ENCODE data around the gene CAMKK1. TPM values are rescaled to one million over a fixed set of nuclear protein-coding genes. Genes with fewer than 3 reads are reported as not detected.

The CAMKK1 gene
- total and polyA plus RNA-seq, 2 donors (not counting 3 experiments of a cell fraction or from before 2014, with no cell fraction given): 4.5 to 6.1 TPM

DNA sequence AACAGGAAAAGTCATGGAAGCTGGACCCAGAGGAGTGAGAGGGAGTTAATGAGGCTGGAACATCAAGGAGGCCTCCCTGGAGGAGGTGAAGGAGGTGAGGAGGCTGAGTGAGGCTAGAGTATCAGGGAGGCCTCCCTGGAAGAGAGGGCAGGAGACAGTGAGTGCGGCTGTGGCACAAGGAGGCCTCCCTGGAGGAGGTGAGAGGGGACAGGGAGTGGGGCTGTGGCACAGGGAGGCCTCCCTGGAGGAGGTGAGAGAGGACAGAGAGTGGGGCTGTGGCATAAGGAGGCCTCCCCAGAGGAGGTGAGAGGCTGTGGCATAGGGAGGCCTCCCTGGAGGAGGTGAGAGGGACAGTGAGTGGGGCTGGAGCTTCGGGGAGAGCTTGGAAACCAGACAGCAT is 5.5 kb downstream of the CAMKK1 start:
- H3K36me3 ChIP-seq (ENCODE audit: control insufficient read depth in 2 of 2, extremely low read depth in 1 of 2, insufficient read depth in 2 of 2, low read length in 2 of 2): no peaks in the 10 kb centered on the region
- DNase-seq (ENCODE audit: low read depth, low spot score): no peak
- H3K9me1 ChIP-seq (replicated peaks; ENCODE audit: control insufficient read depth, extremely low read depth, insufficient read depth, low read length): no peaks in the 10 kb centered on the region
- no peak overlapping the region for H3K4me3 ChIP-seq (replicated peaks in 1 of 3; ENCODE audit: insufficient read depth in 1 of 3, low read depth in 1 of 3, low read length in 3 of 3)
- H3K4me1 ChIP-seq (ENCODE audit: control insufficient read depth, extremely low read depth, insufficient read depth, low read length): peaks cover 58% of the 10 kb centered on the region
- H3K27ac ChIP-seq (ENCODE audit: insufficient read depth, low read depth, low read length): peak overlapping the region; percentile 72
- POLR2A ChIA-PET: no interaction called here
- dilution Hi-C loops (cut with MboI; ENCODE audit: extremely low pct_ligation_motif_present, low sequenced_read_pairs): no loop called here
- H2AFZ ChIP-seq (ENCODE audit: low read depth, low read length): no peak overlapping the region
- BruUV-seq (replicated peaks): no TSS peak
- peaks cover 21% of the 10 kb centered on the region for H3K79me2 ChIP-seq (ENCODE audit: control insufficient read depth, insufficient read depth, low read length)
- H3K27me3 ChIP-seq (ENCODE audit: control insufficient read depth in 2 of 2, insufficient read depth in 2 of 2, low read length in 2 of 2): no peaks in the 10 kb centered on the region
- TF ChIP-seq GATA2 (IDR thresholded peaks at IDR 0.05; ENCODE audit: insufficient read depth, insufficient read length, low read depth, low read length) (no peak), EZH2 (IDR thresholded peaks at IDR 0.05; ENCODE audit: borderline replicate concordance, low read depth, low read length, severe bottlenecking) (no peak), MYC (IDR thresholded peaks at IDR 0.05; ENCODE audit: low read depth, low read length) (no peak), POLR2AphosphoS5 (IDR thresholded peaks at IDR 0.05; ENCODE audit: insufficient read depth, low read depth, low read length) (no peak), POLR2A (IDR thresholded peaks at IDR 0.05; ENCODE audit: low read depth, low read length) (no peak), FOS (IDR thresholded peaks at IDR 0.05; ENCODE audit: borderline replicate concordance, insufficient read depth, low read length) (no peak), JUN (IDR thresholded peaks at IDR 0.05; ENCODE audit: borderline replicate concordance, insufficient read depth, insufficient read length, low read depth) (no peak)
- TF ChIP-seq, protein P1, sequence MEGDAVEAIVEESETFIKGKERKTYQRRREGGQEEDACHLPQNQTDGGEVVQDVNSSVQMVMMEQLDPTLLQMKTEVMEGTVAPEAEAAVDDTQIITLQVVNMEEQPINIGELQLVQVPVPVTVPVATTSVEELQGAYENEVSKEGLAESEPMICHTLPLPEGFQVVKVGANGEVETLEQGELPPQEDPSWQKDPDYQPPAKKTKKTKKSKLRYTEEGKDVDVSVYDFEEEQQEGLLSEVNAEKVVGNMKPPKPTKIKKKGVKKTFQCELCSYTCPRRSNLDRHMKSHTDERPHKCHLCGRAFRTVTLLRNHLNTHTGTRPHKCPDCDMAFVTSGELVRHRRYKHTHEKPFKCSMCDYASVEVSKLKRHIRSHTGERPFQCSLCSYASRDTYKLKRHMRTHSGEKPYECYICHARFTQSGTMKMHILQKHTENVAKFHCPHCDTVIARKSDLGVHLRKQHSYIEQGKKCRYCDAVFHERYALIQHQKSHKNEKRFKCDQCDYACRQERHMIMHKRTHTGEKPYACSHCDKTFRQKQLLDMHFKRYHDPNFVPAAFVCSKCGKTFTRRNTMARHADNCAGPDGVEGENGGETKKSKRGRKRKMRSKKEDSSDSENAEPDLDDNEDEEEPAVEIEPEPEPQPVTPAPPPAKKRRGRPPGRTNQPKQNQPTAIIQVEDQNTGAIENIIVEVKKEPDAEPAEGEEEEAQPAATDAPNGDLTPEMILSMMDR (IDR thresholded peaks at IDR 0.05; ENCODE audit: extremely low read depth in 1 of 2, insufficient read depth in 1 of 2, low read depth in 1 of 2, low read length in 2 of 2): no peak
- TF ChIP-seq, protein P2, sequence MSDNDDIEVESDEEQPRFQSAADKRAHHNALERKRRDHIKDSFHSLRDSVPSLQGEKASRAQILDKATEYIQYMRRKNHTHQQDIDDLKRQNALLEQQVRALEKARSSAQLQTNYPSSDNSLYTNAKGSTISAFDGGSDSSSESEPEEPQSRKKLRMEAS (IDR thresholded peaks at IDR 0.05; ENCODE audit: insufficient read depth, insufficient read length): no peak
- FAIRE-seq: no peak
- no peak overlapping the region for H3K9ac ChIP-seq (replicated peaks; ENCODE audit: extremely low read depth, insufficient read depth, low read length)
- CTCF ChIA-PET: no interaction called here
- intact Hi-C loops (cut with micrococcal nuclease): no loop called here
- no peaks in the 10 kb centered on the region for H4K20me1 ChIP-seq (replicated peaks; ENCODE audit: control insufficient read depth, extremely low read depth, insufficient read depth, low read length)
- no peak overlapping the region for H3K4me2 ChIP-seq (ENCODE audit: insufficient read depth, low read length)
- no peaks in the 10 kb centered on the region for H3K9me3 ChIP-seq (replicated peaks; ENCODE audit: control insufficient read depth, insufficient read depth, low read length)

Data from endothelial cell of umbilical vein (primary cell).